Kidney tubule cell (primary cell): ENCODE results near the gene ZSCAN26.
"Not testable (repeated sequence)": the region's sequence is repeated elsewhere in the genome, so short reads cannot be mapped to it uniquely, and the experiment has no call there.

Source experiments
- DNase-seq: peaks from one replicate; pipeline ENCODE4 v3.0.0-alpha.2; 2018; ENCODE audit warnings: low spot score

The ZSCAN26 gene

GRCh38 chr6:28257042-28257441 is 9.9 kb upstream of the ZSCAN26 start:
- DNase-seq = no peak

- DNase-seq = peak; percentile 20
Observed at GRCh38 chr6:28258877-28259777, 7.8 kb upstream of the ZSCAN26 start, which contains the start of gene NKAPL. NKAPL (plus strand) TSS chr6:28259297; CDS start chr6:28259372, 75 bp downstream.

GRCh38 chr6:28263922-28264321 is 3.0 kb upstream of the ZSCAN26 start:
- no peak for DNase-seq

GRCh38 chr6:28264834-28265401 is 2.0 kb upstream of the ZSCAN26 start:
- no peak for DNase-seq

- no peak for DNase-seq
Observed at GRCh38 chr6:28266563-28266961, 381 bp upstream of the ZSCAN26 start.

GRCh38 chr6:28267695-28268059 is 734 bp downstream of the ZSCAN26 start:
- no peak for DNase-seq

GRCh38 chr6:28269492-28269891 is 2.5 kb downstream of the ZSCAN26 start:
- peak; percentile 94 for DNase-seq

GRCh38 chr6:28274888-28275287 is 7.9 kb downstream of the ZSCAN26 start:
- DNase-seq = no peak

- no peak for DNase-seq
Observed at GRCh38 chr6:28277746-28278145, 10.8 kb downstream of the ZSCAN26 start.

GRCh38 chr6:28280595-28281287 is 13.8 kb downstream of the ZSCAN26 start:
- no peak for DNase-seq

- peak; percentile 75 for DNase-seq
Observed at GRCh38 chr6:28281288-28282064, 14.5 kb downstream of the ZSCAN26 start, which contains the start of gene PGBD1. PGBD1 (plus strand) TSS chr6:28281572; CDS start chr6:28283814, 2,242 bp downstream.

- DNase-seq = peak; percentile 5
Observed at GRCh38 chr6:28282926-28283325, 16.0 kb downstream of the ZSCAN26 start.

GRCh38 chr6:28291573-28291972 is 24.6 kb downstream of the ZSCAN26 start:
- DNase-seq = no peak

- no peak for DNase-seq
Observed at GRCh38 chr6:28295326-28295725, 28.4 kb downstream of the ZSCAN26 start.

- no peak for DNase-seq
Observed at GRCh38 chr6:28296520-28297060, 29.6 kb downstream of the ZSCAN26 start.

GRCh38 chr6:28303570-28303969 is 36.6 kb downstream of the ZSCAN26 start:
- no peak for DNase-seq

GRCh38 chr6:28306363-28306762 is 39.4 kb downstream of the ZSCAN26 start:
- DNase-seq = not testable (repeated sequence)

GRCh38 chr6:28311139-28311823 is 44.3 kb downstream of the ZSCAN26 start:
- DNase-seq = no peak

- no peak for DNase-seq
Observed at GRCh38 chr6:28312939-28313338, 46.0 kb downstream of the ZSCAN26 start.

GRCh38 chr6:28315628-28316027 is 48.7 kb downstream of the ZSCAN26 start:
- no peak for DNase-seq

- DNase-seq = not testable (repeated sequence)
Observed at GRCh38 chr6:28317866-28318265, 50.9 kb downstream of the ZSCAN26 start.
